HG02870 (cell line): ENCODE results near the gene ZBTB5.
A peak's percentile ranks its signal among the peaks of the same experiment; 100 is the strongest.
"Not testable (repeated sequence)": the region's sequence is repeated elsewhere in the genome, so short reads cannot be mapped to it uniquely, and the experiment has no call there.

ENCODE experiments used
- ATAC-seq: cut with Tn5 transposase; IDR thresholded peaks from one replicate; pipeline ENCODE4 v1.9.1; 2021; ENCODE audit warnings: mild to moderate bottlenecking, moderate library complexity; ENCODE audit not compliant: unreplicated experiment

ZBTB5 gene

DNA sequence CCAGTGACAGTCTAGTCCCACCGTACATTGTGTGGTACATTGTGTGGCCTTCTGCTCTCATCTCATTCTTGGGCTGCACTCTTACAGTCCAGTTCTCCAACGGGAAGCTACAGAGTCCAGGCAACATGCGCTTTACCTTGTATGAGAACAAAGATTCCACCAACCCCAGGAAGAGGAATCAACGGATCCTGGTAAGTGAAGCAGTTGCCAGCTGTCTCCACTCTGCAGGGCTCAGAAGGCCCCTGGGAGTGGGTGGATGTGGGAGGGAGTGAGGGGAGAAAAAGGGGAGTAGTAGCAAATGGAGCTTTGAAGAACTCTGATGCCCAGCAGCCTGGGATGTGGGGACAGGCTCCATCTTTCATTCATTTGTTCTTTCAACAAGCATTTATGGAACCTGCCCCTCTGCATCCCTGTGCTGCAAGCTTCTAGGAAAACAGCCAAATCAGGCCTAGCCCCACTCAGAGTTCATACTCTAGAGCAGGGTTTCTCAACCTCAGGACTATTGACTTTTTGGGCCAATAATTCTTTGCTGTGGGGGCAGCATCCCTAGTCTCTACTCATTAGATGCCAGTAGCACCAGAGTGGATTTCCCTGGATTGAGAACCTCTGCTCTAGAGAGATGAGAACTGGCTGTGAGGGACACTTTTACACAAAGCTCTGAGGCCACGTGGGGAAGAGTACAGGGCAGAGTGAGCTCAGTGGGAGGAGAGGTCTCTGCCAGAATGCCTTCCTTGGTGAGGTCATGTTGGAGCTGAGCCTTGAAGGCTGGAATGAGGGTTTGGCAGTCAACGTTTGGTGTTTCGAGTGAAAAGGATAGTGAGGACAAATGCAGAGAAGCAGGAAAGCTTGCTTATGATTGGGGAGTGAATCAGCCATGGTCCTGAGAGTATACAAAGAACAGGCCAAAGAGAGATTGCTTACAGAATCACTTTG is 21.6 kb upstream of the ZBTB5 start:
- no peak for ATAC-seq

DNA sequence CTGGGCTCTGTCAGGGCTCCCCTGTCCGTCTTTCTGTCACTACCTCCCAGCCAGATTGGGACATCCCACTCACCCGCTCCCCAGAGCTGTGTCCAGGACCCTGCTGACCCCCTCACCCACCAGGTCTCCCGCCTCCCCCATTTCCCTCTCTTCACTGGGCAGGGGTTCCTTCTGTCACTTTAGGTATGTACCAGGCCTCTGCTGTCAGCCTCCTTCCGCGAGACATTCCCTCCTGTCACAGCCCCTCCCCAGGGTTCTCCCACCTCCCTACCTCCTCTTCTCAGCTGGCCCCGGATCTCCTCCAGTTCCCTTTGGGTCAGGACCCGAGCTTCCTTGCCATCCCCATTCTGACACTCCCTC is 21.0 kb upstream of the ZBTB5 start:
- no peak for ATAC-seq

DNA sequence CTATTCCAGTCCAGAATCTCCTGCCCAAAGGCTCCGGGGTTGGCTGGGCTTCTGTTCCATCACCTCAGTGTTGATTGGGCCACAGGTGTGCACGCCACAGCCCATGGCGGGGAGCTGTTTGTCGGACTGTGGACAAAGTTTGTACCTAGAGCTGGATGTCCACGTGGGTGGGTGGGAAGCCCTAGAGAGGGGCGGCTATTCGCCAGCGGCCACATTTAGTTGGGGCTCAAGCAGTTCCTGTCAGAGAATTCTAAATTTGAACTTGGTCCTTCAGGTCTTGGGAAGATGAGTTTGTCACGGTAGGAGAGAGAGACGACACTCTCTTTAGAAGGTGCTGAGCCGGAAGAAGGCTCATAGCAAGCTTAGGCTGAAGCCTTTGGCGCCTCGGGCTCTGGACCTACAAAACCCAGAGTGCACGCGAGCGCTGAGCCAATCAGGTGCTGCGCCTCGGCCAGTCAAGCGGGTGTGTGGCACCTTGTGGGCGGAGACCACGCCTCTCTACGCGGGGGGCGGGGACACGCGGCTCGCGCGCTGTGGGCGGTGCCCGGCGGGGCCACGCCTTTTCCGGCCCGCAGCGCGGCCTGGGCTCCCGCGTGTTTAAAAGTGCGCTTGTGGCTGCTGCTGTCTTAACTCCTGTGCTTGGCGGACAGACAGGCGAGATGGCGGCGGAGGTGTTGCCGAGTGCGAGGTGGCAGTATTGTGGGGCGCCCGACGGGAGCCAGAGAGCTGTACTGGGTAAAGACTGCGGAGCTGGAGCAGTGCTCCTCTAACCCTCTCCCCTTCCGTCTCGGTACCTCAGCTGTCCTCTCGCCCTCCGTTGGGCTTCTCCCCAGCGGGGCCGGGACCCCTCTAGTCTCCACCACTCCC is 20.4 kb upstream of the ZBTB5 start, which contains the start of gene POLR1E:
TSS of gene POLR1E (plus strand) at position 560 of the 867 bp plus-strand sequence. CDS start at position 660, 100 bp downstream.
- peak; percentile 96 for ATAC-seq

DNA sequence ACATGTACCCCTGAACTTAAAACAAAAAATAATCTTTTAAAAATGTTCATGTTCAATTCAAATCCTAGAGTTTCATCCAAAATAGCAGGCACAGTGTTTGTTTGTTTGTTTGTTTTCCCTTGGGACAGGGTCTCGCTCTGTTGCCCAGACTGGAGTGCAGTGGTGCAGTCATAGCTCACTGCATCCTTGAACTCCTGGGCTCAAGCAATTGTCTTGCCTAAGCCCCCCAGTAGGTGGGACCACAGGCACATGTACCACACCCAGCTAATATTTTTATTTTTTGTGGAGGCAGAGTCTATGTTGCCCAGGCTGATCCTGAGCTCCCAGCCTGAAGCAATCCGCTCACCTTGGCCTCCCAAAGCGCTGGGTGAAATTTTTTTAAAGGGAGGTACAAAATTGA is 15.5 kb upstream of the ZBTB5 start:
- no peak for ATAC-seq

DNA sequence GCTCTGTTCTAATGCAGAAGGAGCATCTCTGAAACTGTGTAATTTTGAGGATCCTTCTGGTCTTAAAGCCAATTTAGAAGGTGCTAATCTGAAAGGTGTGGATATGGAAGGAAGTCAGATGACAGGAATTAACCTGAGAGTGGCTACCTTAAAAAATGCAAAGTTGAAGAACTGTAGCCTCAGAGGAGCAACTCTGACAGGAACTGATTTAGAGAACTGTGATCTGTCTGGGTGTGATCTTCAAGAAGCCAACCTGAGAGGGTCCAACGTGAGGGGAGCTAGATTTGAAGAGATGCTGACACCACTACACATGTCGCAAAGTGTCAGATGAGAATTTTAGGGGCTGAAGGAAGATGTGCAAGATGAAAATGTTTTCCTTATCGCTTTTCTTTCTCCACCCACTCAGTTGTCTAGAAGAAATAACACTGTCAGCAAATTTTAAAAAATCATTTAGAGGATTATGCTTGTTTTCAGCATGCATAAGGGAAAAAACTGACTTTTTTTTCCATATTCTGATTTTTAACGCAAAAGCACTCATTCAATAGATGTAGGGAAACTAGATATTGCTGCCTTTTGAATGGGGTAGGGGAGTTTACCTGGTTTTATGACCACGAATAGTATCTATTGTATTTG is 12.9 kb upstream of the ZBTB5 start:
- not testable (repeated sequence) for ATAC-seq

DNA sequence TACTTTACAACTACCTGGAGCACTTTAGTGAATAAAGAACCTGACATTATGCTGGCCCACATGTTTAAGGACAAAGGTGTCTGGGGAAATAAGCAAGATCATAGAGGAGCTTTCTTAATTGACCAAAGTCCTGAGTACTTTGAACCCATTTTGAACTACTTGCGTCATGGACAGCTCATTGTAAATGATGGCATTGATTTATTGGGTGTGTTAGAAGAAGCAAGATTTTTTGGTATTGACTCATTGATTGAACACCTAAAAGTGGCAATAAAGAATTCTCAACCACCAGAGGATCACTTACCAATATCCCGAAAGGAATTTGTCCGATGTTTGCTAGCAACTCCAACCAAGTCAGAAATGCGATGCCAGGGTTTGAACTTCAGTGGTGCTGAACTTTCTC is 12.2 kb upstream of the ZBTB5 start:
- ATAC-seq = not testable (repeated sequence)

DNA sequence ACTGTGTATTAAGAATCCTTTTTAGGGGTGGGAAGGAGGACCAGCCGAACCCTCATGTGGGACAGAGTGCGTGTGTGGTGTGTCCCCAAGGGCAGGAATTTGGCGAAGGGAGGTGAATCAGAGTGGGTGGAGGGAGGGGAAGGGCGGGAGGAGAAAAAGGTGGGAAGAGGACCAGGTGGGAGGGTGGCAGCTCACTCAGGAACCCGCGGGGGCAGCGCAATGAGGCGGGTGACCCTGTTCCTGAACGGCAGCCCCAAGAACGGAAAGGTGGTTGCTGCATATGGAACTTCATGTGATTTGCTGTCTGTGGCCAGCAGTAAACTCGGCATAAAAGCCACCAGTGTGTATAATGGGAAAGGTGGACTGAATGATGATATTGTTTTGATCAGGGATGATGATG is 11.7 kb upstream of the ZBTB5 start:
- no peak for ATAC-seq

DNA sequence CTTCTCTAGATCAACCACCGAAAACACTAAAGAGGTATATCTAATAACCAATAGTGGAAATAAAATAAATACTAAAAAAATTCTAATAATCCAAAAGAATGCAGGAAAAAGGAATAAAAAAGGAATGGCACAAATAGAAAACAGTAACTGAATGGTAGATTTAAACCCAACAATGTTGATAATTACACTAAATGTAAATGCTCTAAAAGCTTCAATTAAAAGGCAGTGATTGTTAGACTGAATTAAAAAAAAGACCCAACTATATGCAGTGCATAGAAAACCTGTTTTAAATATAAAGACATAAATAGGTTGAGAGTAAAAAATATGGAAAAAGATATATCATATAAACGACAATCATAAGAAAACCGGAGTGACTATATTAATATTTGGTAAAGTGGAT is 9.2 kb upstream of the ZBTB5 start:
- ATAC-seq = no peak

DNA sequence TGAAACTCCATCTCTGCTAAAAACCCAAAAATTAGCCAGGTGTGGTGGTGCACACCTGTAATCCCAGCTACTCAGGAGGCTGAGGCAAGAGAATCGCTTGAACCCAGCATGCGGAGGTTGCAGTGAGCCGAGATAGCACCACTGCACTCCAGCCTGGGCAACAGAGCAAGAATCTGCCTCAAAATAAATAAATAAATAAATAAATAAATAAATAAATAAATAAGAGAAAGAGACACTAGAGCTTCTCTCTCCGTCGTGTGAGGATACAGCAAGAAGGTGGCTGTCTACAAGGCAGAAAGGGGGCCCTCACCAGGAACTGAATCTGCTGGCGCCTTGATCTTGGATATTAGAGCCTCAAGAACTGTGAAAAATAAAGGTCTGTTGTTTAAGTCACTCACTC is 8.7 kb upstream of the ZBTB5 start:
- ATAC-seq = not testable (repeated sequence)

DNA sequence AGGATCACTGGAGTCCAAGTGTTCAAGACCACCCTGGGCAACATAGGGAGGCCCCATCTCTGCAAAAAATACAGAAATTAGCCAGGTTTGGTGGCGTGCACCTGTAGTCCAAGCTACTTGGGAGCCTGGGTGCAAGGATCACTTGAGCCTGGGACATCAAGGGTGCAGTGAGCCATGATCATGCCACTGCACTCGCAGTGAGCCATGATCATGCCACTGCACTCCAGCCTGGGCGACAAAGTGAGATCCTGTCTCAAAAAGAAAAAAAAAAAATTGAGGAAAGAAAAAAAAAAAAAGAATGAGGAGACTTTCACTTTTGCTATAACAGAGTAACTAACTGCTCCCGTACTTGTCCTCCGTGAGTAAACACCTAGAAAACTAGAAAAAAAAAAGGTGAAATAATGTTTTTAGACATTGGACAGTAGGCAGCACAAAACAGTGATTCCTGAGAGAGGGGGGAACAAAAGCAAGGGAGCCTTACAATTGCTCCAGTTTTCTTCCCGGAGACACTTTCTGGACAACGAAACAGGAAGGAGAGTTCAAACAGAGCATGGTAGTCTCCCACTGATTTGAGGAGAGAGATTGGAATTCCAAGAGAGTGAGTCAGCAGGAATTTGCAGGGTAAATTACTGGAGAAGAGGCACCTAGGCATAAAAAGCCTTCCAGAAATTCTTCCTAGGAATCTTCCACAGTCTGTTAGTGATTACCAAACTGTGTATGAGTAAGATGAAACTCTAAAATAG is 6.9 kb upstream of the ZBTB5 start:
- no peak for ATAC-seq

DNA sequence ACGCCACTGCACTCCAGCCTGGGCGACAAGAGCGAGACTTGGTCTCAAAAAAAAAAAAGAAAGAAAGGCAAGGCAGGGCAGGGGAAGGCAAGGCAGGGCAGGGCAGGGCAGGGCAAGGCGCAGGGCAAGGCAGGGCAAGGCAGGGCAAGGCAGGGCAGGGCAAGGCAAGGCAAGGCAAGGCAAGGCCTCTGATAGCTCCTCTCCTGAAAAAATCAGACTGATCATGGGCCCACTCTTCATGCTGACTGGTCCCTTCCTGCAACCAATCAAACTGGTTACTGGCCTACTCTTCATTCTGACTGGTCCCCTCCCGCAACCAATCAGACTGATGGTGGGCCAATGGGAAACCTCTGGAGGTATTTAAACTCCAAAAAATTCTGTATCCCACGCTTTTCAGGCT is 3.4 kb upstream of the ZBTB5 start:
- no peak for ATAC-seq

DNA sequence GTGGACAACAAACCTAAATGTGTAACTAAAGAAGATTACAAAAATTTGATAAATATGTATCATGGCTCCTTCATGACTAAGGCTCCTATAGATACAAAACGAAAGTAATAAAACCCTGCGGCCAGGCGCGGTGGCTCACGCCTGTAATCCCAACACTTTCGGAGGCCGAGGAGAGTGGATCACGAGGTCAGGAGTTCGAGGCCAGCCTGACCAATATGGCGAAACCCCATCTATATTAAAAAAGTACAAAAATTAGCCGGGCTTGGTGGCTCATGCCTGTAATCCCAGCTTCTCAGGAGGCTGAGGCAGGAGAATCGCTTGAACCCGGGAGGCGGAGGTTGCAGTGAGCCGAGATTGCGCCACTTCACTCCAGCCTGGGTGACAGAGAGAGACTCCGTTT is 2.3 kb upstream of the ZBTB5 start:
- not testable (repeated sequence) for ATAC-seq

DNA sequence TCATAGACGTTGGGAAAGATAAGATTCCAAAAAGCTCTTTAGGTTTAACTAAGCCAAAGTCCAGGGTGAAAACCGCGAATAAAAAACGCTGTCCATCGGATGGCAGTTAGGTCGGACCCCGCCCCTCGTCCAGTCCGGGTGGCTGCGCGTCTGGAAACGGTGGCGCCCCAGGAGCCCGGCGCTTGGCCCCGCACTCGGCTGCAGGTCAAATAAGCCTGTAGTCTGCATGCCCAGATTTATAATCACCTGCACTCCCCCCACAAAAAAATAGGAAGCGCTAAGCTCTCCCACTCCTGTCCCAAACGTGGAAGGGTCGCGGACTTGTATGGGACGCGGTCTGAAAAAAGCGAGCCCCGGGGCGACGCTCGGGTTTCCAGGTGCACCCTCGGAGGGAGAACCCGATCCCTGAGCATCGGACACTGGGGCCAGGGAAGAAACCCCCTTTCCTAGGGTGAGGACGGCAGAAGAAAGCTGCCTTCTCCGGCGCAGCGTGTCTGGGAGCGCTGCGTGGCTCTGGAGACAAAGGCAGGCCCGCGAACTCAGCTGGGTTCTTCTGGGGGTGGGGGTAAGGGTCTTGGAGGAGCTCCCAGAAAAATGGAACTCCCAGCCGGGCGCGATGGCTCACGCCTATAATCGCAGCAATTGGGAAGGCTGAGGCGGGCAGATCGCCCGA is 923 bp upstream of the ZBTB5 start:
- no peak for ATAC-seq

DNA sequence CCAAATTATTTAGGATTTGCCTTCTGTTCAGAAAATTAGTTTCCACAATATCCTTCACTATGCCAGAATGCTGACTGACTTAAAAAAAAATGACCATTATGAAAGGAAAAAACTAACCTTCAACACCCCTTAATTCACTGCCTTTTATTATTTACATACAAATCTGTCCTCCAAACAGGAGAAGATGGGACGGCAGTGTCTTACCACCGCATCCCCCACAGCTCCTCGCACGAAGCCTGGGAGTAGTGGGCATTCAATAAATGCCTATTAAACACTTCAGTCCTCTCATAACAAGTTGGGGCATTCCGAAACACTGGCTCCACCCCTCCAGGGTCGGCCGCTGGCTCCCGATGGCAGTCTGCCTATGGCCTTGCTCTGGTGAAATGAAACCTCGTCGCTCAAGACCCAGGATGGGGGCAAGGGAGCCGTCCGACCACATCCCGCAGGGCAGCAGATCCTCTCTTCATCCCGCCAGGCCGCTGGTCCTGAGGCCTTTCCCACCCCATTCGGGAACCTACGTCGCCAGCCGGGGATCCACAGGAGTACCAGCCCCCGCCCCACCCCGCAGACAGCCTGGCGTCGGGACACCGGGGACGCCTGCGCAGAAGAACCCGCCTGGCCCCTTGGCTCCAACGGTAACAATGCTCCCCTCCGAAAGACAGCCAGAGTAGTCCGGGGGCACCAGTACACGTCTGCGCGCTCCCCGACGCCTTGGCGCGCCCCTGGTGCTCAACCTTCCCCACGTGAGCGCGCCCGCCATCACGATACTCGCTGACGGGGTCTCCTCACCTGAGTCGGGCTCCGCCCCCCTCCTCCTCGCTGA is 613 bp downstream of the ZBTB5 start:
- peak; percentile 21 for ATAC-seq

DNA sequence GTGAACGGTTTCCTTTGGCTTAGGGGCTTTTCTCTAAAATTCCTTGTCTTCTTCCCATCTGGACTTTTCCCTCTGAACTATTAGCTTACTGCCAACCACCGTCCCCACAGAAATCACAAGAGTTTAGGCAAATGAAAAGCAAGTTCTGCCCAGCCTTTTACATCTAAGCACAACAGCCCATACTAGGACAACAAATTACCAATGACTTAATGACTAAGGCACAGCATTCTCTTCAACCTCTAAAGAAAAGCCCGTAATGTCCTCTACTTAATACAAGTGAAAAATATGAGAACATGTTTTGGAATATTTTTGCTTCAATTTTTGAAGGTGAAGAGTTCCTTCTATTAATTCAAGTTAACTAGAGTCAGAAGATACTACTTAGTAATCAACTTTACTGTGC is 1.2 kb downstream of the ZBTB5 start:
- no peak for ATAC-seq

DNA sequence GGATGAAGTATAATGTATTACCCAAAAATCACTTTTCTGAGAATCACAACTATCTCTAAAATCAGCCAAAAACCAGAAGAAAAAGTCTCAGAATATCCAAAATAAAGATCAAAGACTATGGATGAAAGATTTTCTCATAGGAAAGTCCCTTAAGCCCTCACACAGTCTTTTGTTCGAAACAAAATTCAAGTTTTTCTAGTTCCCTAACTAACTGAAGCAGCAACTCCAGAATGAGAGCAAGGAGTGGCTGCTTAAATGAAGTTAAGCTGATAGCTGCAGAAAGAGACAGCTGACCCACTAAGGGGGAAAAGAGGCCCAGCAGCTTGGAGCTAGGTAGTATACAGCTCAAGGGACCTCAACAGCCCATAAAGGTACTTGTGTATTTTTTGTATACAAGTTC is 8.4 kb downstream of the ZBTB5 start:
- no peak for ATAC-seq

DNA sequence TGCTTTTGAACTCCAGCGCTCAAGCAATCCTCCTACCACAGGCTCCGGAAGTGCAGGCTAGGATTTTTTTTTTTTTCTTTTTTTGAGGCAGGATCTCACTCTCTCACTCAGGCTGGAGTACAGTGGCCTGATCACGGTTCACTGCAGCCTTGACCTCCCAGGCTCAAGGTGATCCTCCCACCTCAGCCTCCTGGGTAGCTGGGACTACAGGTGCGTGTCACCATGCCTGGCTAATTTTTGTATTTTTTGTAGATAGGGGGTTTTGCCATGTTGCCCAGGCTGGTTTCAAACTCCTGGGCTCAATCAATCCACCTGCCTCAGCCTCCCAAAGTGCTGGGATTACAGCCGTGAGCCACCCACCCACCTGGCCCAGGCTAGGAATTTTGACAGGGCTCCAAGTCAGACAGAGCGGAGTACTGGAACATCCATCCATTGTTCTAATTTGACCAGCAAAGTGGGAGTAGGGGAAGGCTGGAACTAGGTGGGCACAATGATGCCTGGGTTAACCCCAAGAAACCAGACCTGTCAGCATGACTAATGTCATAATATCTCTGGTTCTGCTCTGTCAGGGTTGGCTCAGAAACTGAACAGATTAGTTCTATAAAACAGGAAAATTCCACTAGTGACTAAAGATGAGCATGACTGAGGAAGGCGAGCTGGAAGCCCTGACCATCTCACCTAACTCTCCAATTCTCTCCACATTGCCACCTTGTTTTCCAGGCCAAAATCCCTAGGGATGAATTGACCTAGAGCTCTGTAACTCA is 9.2 kb downstream of the ZBTB5 start:
- no peak for ATAC-seq

DNA sequence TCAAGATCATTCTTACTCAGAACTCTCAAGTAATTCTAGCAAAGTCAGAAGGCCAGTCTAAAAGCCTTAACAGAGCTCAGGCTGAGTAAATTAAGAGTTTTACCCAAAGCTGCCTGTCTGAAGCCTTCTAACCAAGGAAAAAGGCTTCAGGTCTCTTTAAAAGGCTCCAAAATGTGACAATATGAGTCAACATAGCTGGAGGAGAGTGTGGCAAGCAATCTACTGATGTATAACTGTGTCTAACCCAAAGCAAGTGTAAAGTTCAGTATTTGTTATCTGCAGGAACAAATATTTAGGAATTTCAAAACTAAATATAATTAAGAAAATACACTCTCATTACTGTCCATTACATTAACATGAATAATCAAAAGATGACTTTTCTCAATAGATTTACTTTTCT is 11.0 kb downstream of the ZBTB5 start:
- ATAC-seq = no peak

DNA sequence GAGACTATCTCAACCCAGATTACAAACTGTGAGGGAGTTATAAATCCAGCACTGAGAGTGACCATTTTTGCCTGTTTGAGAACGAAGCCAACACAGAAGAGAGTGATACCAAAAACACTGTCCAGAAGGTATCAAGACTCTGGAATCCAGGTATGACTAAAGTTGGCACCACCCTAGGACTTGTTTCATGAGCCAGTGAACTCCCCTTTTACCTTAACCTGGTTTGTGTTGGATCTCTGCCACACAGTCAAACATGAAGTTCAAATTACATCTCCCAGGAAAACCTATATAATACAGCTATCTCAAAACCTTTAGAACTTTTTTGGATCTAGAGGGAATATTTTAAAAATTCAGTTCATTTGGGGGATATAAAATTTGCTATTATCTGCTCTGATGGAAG is 11.4 kb downstream of the ZBTB5 start:
- no peak for ATAC-seq
